A673 (cell line): ENCODE results near the gene HP.

ENCODE experiments used
- CTCF ChIP-seq: fragments of 300-800, 200-600 bp; sonication (generic); conservative IDR thresholded peaks from 2 replicates; pipeline ENCODE4 v1.5.1; 2017; ENCODE audit warnings: low read depth, mild to moderate bottlenecking, antibody characterized with exemption, low read length, moderate library complexity, mixed read lengths
- EZH2 ChIP-seq: fragments of 200-600 bp; sonication (generic); IDR thresholded peaks from 2 replicates; pipeline ENCODE4 v1.6.1; 2017; ENCODE audit warnings: borderline replicate concordance, low read depth, mild to moderate bottlenecking, mixed read lengths, antibody characterized with exemption, low read length; ENCODE audit not compliant: poor library complexity, severe bottlenecking

- TF ChIP-seq EZH2 (no peak), CTCF (no peak)
Measured at GRCh38 chr16:72013389-72013788, 40.9 kb upstream of the HP start.
